Activated T-cell treated with anti-CD3 and anti-CD28 coated beads for 24 hours (primary cell): ENCODE results near the gene KCNC3.

Experiments
- DNase-seq: peaks from one replicate; pipeline ENCODE4 v3.0.0-alpha.2; 2020; ENCODE audit warnings: low read depth

Gene KCNC3

DNA sequence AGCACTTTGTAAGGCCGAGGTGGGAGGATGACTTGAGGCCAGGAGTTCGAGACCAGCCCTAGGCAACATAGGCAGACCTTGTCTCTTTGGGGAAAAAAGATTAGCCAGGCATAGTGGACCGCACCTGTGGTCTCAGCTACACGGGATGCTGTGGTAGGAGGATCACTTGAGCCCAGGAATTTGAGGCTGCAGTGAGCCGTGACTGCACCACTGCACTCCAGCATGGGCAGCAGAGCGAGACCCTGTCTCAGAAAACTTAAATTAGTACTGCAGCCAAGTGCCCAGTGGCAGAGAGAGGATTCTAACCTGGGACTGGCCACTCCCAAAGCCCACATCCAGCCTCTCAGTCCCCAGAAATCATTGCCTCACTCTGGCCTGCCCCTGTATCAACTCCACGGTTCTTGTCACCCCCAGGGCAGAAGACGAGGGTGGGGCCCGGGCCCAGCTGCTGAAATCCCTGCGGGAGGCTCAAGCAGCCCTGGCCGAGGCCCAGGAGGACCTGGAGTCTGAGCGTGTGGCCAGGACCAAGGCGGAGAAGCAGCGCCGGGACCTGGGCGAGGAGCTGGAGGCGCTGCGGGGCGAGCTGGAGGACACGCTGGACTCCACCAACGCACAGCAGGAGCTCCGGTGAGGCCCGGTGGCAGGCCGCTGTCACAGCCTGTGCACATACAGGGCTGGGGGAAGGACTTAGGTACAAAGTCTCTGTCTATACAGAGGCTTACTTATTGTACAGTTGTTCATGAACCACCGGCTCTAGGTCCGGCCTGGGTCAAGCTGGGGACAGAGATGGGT lies 53.4 kb downstream of the KCNC3 start:
- no peak for DNase-seq

DNA sequence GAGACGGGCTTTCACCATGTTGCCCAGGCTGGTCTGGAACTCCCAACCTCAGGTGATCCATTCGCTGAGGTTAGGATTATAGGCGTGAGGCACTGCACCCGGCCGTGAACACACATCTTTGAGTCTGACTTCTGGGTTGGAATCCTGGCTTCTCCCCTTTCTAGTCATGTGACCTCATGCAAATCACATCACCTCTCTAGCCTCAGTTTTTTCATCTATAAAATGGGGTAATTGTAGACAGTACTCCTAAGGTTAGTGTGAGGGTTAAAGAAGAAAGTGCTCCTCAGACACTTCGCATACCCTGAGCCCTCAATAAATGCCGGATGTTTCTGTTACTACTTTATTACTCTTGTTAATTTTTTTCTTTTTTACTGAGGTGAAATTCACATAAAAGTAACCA lies 55.4 kb downstream of the KCNC3 start:
- DNase-seq, result no peak

DNA sequence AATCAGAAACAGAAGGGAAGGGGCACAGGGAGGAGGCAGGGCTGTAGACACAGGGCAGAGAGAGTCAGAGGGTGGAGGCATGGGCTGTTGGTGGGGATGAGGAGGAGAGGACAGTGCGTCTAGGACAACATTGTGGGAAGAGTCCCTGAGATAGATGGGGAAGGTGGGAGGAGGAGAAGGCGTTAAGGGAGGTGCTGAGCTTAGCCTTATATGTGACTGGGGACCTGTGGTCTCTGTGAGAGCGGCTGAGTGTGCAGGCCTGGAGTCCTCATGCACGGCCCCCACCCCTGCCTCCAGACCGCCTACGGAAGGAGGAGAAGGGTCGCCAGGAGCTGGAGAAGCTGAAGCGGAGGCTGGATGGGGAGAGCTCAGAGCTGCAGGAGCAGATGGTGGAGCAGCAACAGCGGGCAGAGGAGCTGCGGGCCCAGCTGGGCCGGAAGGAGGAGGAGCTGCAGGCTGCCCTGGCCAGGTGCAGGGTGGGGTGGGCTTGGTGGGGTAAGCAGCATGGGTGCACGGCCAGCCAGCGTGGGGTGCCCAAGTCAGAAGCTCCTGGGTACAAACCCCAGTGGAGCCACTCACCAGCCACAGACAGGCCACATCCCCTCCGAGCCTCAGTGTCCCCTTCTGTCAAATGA lies 56.8 kb downstream of the KCNC3 start:
- DNase-seq, result no peak

DNA sequence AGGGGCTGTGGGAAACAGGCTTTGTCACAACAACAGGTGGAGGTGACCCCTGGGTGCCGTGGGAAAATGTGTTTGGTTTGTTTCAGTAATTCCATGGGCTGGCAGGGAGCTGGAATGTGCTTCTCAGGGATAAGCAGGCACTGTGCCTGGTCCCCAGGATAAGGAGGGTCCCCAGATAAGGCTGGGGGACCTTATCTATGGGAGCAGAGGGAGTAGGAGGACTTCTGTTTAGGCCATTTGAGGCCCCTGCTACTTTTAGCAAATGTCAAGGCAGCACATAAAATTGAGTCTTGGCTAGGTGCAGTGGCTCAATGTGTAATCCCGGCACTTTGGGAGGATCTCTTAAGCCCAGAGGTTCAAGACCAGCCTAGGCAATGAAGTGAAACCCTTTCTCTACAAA lies 59.5 kb downstream of the KCNC3 start:
- DNase-seq, result no peak

DNA sequence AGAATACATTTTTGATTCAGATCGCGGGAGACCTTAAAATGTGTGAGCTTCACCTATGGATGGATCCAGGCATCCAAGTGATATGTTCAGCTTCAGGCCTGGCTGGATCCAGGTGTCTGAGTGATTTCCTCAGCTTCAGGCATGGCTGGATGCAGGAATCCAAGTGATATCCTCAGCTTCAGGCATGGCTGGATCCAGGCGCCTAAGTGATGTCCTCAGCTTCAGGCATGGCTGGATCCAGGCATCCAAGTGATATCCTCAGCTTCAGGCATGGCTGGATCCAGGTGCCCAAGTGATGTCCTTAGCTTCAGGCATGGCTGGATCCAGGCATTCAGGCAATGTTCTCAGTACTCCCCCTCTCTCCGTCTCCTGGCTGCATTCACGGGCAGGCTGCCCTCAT lies 60.7 kb downstream of the KCNC3 start:
- no peak for DNase-seq

DNA sequence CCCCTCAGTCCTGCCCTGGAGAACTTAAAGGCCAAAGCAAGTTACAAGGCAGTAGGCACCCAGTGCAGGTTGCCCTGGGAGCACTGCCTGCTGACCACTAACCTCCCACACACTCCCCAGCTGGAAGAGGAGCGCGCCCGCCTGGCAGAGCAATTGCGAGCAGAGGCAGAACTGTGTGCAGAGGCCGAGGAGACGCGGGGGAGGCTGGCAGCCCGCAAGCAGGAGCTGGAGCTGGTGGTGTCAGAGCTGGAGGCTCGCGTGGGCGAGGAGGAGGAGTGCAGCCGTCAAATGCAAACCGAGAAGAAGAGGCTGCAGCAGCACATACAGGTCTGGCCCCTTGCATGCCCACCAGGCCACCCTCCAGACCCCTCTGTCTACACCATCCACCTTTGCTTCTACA lies 61.1 kb downstream of the KCNC3 start:
- DNase-seq, result no peak

DNA sequence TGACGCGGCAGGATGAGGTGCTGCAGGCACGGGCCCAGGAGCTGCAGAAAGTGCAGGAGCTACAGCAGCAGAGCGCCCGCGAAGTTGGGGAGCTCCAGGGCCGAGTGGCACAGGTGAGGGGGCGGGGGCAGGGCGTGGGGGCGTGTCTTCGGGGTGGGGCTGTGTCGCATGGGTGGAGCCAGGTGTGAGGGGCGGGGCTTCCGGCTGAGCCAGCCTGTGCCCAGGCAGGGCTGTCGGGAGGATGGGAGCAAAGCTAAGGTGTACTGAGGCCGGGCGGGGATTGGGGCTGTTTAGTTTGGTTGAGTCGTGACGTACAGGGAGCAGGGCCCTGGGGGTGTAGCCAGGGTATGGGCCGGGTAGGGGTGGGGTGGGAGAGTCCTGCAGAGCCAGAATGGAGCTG lies 62.3 kb downstream of the KCNC3 start:
- DNase-seq, result peak; percentile 19

DNA sequence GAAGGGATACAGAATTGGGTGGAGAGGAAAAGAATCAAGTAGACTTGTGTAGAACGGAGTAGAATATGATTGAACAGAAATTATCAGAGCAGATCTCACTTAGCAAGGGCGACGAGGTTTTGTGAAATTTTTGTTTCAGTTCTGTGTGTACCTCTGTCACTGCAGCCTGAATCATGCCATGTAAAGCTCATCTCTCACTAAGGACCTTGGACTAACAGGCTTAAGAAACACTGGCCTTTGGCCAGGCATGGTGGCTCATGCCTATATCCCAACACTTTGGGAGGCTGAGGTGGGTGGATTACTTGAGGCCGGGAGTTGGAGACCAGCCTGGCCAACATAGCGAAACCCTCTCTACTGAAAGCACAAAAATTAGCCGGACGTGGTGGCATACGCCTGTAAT lies 63.1 kb downstream of the KCNC3 start:
- no peak for DNase-seq

DNA sequence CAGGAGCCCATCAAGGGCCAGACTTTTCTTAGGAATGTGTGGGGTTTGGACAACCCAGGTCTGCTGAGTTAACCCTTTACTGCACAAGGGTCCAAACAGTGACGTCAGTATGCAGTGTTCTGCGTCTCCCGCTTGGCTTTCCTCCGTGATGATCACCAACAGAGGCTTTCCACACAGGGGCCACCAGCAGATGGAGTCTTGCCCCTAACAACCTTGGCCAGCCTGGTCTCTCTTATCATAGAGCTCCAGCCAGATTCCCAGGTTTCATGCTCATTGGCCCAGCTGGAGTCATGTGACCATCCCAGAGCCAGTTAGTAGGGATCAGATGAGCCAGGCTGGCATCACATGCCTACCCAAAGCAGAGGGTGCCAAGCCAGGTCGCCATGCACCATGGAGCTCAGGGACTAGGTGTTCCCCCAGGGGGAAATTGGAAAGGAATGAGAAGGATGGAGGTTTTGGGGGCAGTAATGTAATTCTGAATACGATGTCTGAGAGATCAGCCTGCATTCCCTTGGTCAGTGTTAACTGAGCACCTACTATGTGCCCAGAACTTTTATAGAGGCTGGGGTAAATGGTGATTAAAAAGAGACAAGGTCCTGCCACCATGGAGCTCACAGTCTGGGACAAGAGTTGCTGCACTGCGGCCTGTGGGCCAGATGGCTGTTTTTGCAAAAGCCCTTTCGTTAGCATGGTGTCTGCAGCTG lies 64.5 kb downstream of the KCNC3 start:
- DNase-seq, result no peak

DNA sequence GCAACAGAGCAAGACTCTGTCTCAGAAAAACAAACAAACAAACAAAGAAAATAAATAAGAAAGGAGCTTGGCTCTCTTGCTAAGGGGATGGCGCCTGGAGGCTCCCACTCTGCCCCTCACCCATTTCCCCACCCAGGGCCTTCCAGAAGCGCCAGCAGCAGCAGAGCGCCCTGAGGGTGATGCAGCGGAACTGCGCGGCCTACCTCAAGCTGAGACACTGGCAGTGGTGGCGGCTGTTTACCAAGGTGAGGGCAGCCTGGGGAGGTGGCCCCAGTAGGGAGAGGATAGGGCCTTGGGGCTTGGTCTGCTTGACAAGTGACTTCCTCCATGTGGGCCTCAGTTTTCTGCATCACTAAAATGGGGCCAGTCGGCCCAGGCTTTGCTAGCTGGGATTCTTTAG lies 66.0 kb downstream of the KCNC3 start:
- DNase-seq, result no peak
